H1 (cell line): ENCODE measurements around the gene OGFOD3.

Experiments
- CEBPB ChIP-seq: IDR thresholded peaks from 2 replicates; pipeline ENCODE4 v1.6.1; 2012; ENCODE audit warnings: low read depth, low read length
- TAF1 ChIP-seq: IDR thresholded peaks from 2 replicates; pipeline ENCODE4 v1.6.1; 2011; ENCODE audit warnings: mild to moderate bottlenecking, low read depth, low read length
- TF ChIP-seq, protein P1 (sequence below), 3 experiments: IDR thresholded peaks; 1 replicate in 2 of 3; 2 replicates in 1 of 3; pipeline versions ENCODE4 v1.5.1 to v1.6.1; 2011; ENCODE audit warnings: low read length in 3 of 3, mild to moderate bottlenecking in 3 of 3, inconsistent platforms in 2 of 3, low read depth in 1 of 3, moderate library complexity in 1 of 3; ENCODE audit not compliant: insufficient read depth in 1 of 3; ENCODE audit errors: control extremely low read depth in 1 of 3

DNA sequence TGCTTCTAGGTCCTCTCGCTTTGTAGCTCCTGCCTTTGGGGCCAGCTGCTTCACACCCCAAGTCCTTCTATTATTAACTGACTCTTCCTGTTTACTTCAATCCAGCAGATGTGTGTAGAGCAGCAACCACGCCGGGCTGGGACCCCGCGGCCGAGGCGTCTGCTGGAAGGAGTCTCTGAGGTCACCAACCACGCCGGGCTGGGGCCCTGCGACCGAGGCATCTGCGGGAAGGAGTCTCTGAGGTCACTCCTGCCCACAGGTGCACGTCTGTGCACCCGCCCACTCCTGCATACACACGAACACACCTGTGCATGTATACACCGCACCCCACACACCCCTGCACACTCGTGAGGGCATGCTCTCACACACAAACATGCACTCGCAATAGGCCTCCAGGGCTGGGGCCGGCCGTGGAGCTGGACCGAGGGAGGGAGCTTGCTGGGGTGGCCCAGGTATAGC lies 67.1 kb downstream of the OGFOD3 start:
- TF ChIP-seq CEBPB = no peak
- TF ChIP-seq, protein P1, sequence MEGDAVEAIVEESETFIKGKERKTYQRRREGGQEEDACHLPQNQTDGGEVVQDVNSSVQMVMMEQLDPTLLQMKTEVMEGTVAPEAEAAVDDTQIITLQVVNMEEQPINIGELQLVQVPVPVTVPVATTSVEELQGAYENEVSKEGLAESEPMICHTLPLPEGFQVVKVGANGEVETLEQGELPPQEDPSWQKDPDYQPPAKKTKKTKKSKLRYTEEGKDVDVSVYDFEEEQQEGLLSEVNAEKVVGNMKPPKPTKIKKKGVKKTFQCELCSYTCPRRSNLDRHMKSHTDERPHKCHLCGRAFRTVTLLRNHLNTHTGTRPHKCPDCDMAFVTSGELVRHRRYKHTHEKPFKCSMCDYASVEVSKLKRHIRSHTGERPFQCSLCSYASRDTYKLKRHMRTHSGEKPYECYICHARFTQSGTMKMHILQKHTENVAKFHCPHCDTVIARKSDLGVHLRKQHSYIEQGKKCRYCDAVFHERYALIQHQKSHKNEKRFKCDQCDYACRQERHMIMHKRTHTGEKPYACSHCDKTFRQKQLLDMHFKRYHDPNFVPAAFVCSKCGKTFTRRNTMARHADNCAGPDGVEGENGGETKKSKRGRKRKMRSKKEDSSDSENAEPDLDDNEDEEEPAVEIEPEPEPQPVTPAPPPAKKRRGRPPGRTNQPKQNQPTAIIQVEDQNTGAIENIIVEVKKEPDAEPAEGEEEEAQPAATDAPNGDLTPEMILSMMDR (IDR thresholded peaks at IDR 0.05; ENCODE audit: control extremely low read depth in 1 of 3, insufficient read depth in 1 of 3, low read depth in 1 of 3, low read length in 3 of 3) = no peak
- TF ChIP-seq TAF1 = no peak
